EL (cell line): ENCODE results near the gene PAX3.

Source experiments
- DNase-seq: peaks from one replicate; pipeline ENCODE4 v3.0.0-alpha.2; 2016

PAX3 gene

DNA sequence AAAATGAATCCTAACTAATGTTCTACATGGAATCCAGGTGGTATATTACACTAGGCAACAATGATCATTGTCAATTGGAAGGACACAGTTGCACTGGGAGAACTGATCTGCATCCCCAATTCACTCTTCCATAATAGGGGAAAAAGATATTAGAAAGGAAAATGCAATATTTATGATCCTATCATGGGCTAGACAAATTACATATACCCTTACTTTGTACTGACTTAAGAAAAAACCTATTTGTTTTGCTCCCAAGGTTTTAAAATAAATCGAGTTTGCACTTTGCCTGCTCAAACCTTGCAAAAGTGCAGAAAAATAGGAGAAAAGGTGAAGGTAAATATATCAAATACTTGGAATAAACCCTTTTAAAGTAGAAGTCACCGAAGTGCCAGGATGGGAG lies 11.0 kb upstream of the PAX3 start:
- no peak for DNase-seq

DNA sequence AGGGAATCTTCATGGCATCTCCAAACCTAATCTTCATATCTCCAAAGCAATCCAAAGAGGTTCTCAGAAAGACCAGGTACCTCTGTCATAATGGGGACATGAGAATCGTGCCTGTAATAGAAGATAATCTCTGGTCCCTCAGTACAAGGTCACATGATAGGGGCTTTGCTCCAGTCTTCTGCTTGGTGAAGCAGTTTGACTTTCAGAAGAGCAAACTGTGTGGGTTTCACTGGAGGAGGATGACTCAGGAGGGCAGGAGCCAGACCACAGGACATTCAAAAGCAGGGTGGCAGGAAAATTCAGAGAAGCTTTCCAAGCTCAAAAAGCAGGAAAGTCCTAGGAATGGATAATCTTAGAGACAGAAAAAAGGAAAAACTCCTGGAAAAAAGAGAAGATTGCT lies 10.6 kb upstream of the PAX3 start:
- DNase-seq: peak; percentile 34

GRCh38 chr2:222307978-222308730 lies 9.4 kb upstream of the PAX3 start:
- no peak for DNase-seq

DNA sequence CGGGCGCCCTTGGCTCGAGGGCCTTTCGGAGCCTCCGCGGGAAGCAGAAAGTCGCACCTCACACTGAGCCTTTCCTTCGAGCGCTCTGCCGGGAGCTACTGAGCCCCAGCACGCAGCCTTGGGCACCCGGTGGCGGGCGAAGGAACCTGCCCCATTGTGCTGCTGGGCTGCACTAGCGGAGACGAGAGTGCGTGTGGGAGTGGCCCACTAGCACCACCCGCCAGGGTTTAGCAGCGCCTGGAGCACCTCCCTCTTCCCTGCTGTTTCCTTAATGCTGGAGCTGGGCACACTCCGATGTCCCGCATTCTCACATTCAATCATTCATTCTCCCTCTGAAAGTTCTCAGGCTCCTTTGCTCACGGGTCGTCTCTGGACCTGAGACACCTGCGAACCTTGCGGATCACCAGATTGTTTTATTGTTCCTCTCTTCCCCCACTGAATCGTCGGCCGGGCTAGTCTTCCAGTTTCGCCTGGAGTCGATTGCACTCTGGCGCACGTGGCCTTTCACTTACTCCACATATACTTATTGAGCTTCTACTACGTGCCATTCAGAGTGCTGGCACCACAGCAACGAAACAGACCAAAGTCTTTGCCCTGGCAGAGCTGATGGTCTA lies 8.5 kb upstream of the PAX3 start:
- peak; percentile 55 for DNase-seq

DNA sequence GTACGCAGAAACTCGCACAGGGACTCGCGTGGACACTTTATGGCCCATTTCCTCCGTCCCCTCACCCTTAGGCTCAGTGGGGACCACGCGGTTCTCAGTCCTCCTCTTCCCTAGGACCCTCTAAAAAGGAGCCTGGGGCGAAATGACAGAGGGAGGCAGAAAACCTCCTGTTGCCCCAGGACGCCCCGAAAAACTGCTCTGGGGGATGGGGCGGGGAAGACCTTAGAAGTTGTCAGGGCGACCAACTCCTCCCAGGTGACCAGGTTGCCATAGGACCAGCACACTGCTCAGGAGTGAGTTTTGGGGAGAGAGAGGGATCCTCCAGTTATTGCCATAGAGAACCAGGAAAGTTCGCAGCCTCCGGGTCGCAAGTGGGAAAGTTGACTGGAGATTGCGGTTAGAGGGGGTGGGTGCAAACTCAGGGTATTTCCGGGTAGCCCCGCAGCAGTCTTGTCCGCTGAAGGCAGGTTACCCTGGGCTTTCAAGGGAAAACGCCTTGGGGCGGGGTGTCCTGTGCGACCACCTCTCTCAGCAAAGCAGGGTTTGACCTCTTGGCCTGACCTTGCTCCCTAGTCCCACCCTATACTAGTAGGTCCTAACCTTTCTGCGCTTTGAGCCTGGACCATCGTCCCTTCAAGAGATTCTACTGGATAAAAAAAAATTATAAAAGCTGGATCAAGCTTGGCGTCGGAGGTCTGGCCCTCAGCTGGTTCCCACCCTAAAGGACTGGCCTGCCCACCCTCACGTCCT lies 7.8 kb upstream of the PAX3 start:
- no peak for DNase-seq

DNA sequence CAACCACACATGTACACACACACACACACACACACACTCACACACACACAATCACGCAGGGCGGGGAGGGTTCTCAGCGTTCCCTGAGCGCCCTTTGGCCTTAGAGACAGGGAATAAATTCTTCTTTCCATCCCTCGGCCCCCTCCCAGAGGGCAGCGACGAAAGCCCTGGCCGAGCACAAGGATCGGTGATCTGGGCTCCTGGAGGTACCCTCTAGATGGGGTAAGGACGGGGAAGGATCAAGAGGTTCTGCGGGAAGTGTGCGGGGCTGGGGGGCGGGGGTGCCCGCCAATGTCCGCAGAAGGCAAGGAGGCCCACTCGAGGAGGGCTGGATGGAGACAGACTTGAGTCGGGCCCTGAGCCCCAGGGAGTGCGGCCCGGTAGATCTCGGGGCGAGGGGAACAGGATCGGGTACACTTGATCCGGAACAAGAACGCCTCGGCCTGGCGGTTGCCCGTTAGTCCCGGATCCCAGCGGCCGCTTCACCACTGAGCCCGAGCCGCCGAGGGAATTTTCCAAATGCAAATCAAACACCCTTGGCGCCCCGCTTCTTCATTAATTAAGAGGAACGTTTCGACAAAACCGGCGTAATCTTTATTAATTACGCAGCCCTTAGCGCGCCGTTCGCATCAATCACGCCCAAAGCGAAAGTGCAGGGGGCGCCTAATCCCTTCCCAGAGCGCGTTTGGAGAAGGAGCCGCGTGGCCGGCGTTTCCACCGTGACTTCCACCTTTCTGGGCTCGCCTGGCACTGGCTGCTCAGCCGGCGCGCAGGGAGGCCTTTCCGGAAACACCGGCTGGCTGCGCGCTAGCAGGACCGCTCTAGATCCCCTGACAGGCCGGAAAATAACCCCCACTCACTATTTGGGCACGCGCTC lies 7.0 kb upstream of the PAX3 start:
- peak; percentile 64 for DNase-seq

- DNase-seq: no peak
Measured at GRCh38 chr2:222304737-222305515, 6.1 kb upstream of the PAX3 start.

GRCh38 chr2:222303828-222304736 lies 5.3 kb upstream of the PAX3 start:
- DNase-seq: no peak

DNA sequence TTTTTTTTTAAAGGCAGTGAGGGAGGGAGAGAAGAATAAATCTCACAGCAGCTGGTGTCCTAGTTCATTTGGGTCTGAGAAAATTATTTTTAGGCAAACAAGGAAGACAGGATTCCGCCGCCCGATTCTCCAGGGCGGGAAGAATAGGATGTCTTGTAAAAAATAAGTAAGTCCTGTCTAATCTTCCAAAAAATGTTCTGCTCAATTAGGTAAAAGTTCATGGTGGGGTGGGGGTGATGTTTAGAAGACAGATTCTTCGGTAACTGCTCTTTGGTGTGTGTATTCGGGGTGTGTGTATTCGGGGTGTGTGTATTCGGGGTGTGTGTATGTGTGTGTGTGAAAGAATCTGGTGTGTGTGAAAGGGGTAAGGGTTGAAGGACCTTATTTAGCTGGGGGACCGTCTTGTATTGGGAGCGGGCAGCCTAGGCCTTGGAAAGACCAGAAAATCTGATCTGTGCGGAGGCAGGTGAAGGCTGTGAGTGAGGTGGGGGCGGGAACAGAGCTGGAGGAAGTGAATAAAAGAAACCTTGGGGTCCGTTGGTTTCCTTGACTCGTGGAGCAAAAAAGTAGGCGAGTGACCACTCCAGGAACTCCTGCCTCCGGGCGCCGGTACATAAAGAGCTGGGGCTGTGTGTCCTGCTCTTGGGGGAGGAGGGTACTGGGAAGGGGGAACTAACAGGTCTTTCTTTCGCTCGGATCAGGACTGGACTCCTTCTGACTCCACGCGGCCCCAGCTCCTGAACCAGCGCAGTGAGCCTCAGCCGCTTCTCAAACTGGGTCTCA lies 4.4 kb upstream of the PAX3 start:
- no peak for DNase-seq

DNA sequence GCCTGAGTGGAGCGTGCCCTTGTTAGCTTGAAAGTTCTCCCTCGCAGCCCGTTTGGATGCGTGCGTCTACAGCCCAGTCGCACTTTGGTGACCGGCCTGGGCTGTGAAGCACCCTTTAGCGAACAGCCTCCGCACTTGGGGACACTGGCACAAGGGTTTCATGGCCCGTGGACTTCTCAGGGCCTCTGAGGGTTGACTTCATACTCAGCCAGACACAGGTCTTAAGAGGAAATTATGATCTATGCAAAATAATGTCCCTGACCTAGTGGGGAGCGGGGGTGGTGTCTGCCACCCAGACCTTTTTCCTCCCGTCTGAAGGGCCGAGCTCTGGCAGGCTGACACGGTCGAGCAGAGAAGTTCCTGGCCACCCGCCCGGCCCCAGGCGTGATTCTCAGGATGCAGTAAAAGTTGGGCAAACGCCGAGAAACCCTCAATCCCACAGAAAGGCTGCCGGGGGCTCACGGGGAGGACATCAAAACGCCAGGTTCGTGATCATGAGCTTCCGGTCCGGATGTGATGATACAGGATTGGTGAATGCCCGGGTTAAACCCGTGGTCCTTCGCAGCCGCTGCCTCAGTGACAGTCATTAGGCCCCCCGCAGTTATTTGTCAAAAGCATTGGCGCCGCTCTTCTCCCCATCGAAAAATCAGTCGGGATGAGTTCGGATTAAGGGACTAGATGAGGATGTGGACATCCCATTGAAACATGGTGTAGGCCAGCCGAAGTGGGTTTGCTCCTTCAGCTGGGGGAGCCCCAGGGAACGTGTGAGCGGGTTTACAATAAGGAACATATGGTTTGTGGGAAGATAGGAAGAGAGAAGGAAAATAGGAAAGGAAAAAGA lies 3.6 kb upstream of the PAX3 start:
- DNase-seq: no peak

GRCh38 chr2:222301796-222302118 lies 3.0 kb upstream of the PAX3 start:
- no peak for DNase-seq

GRCh38 chr2:222301053-222301795 lies 2.4 kb upstream of the PAX3 start:
- DNase-seq: no peak

DNA sequence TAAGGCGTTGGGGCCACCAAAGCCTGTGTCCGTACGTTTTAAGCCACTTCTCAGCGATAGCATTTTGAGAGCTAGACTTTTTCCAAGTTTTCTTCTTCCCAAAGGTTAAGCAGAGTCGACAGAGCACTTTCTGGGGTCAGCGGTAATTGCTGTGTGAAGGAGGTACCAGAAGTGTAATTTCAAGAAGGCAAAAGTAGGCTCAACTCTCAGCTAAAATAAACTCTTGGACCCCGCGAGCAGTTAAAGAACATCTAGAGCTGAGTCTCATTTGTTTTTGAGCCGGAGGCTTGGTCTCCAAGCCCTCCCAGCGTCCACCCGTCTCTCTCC lies 1.9 kb upstream of the PAX3 start:
- DNase-seq: no peak

DNA sequence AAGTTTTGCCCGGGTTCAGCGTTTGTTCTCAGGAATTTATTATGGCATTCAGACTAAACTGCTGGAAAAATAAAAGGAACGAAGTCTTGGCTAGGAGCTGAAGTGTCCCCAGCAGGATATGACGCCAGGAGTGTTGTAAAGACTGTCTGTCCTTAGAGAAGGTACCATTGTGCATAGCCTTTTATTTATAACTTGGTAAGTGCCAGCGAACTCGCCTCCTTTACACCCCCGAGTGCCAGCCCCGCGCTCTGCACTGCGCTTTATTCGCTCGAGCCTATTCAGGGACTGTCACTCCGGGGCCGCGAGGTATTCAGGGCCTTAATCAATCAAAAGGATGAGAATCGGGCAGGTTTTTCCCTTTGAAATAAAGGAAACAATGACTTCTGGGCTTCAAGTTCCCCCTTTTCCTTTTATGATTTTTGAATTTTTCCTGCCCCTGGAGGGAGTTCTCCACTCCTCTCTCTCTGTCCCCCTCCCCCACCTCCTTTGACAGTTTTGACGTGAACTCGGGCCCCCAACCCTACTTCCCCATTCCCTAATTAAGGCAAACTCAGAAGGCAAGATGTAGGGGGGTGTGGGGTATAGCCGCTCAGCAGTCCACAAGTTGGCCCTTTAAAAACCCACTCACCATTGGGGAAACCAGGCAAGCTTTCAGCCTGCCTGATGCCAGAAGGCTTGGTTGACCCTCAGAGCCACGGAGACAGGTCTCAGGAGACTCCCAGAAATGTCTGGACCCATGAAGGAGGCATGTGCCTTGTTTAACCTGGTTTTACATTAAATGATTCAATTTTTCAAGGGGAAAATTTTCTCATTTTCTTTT lies 1.3 kb upstream of the PAX3 start:
- no peak for DNase-seq

GRCh38 chr2:222298001-222298310 lies 842 bp downstream of the PAX3 start:
- DNase-seq: no peak

- DNase-seq: peak; percentile 33
Measured at GRCh38 chr2:222297600-222297935, 1.2 kb downstream of the PAX3 start.

DNA sequence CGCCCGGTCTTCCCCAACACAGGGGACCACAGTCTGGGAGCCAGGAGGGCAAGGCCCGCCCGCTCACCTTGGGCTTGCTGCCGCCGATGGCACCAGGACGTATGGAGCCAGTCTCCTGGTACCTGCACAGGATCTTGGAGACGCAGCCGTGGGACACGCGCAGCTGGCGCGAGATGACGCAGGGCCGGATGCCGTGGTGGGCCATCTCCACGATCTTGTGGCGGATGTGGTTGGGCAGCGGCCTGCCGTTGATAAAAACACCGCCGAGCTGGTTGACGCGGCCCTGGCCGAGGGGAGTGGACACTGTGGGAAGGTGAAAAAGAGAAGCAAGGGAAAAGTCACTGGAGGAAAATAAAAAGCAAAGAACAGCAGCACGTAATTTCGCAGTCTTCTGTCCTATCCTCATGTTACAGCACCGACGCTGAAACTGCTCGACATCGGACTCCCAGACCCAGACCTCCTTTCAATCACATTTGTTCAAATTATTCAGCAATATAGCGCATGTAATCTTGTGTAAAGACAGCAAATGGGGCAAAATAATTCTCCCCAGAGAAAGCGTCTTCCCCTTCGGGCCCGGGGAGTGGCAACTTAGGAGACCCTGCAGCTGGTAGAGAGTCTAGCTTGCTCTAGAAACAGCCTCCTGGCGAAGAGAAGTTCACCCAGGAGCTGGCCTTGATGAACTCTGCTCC lies 1.7 kb downstream of the PAX3 start:
- peak; percentile 76 for DNase-seq

- DNase-seq: peak; percentile 28
Measured at GRCh38 chr2:222296311-222296741, 2.5 kb downstream of the PAX3 start.
